Left forelimb (tissue), 1 donor: Measurements from ENCODE around the gene SUB1.
"Not testable (repeated sequence)": the region's sequence is repeated elsewhere in the genome, so short reads cannot be mapped to it uniquely, and the experiment has no call there.

ENCODE experiments used
- DNase-seq: peaks from one replicate; pipeline ENCODE4 v3.0.0-alpha.2; 2018; ENCODE audit warnings: low spot score

SUB1 gene

GRCh38 chr5:32600054-32600622 is 14.8 kb downstream of the SUB1 start:
- DNase-seq = no peak

- no peak for DNase-seq
These were observed 16.4 kb downstream of the SUB1 start for GRCh38 chr5:32601623-32602295.

- no peak for DNase-seq
These were observed 17.5 kb downstream of the SUB1 start for GRCh38 chr5:32602906-32603305.

GRCh38 chr5:32604800-32605765 is 19.7 kb downstream of the SUB1 start:
- DNase-seq = no peak

- DNase-seq = no peak
These were observed 20.4 kb downstream of the SUB1 start for GRCh38 chr5:32605766-32606152.

- DNase-seq = no peak
These were observed 27.0 kb downstream of the SUB1 start for GRCh38 chr5:32612134-32612888.

- DNase-seq = peak; percentile 88
These were observed 27.8 kb downstream of the SUB1 start for GRCh38 chr5:32613050-32613672.

GRCh38 chr5:32615236-32615635 is 29.9 kb downstream of the SUB1 start:
- DNase-seq = no peak

GRCh38 chr5:32618962-32619361 is 33.6 kb downstream of the SUB1 start:
- no peak for DNase-seq

GRCh38 chr5:32621256-32621655 is 35.9 kb downstream of the SUB1 start:
- DNase-seq = no peak

- no peak for DNase-seq
These were observed 39.7 kb downstream of the SUB1 start for GRCh38 chr5:32625106-32625505.

GRCh38 chr5:32625547-32625946 is 40.2 kb downstream of the SUB1 start:
- DNase-seq = no peak

- DNase-seq = no peak
These were observed 42.0 kb downstream of the SUB1 start for GRCh38 chr5:32627219-32627870.

- DNase-seq = no peak
These were observed 42.9 kb downstream of the SUB1 start for GRCh38 chr5:32628049-32628844.

GRCh38 chr5:32630867-32631491 is 45.6 kb downstream of the SUB1 start:
- no peak for DNase-seq

- not testable (repeated sequence) for DNase-seq
These were observed 47.7 kb downstream of the SUB1 start for GRCh38 chr5:32633017-32633416.

GRCh38 chr5:32638309-32638708 is 53.0 kb downstream of the SUB1 start:
- no peak for DNase-seq

- no peak for DNase-seq
These were observed 54.6 kb downstream of the SUB1 start for GRCh38 chr5:32639943-32640342.

GRCh38 chr5:32642276-32643002 is 57.1 kb downstream of the SUB1 start:
- no peak for DNase-seq
